ENCODE data around the gene LIPA. TPM values are rescaled to one million over a fixed set of nuclear protein-coding genes. Genes with fewer than 3 reads are reported as not detected.
"Not testable (repeated sequence)": the region's sequence is repeated elsewhere in the genome, so short reads cannot be mapped to it uniquely, and the experiment has no call there.

Gene LIPA
- total RNA-seq, 1 experiment from 2014 or later, result 45.2 TPM

DNA sequence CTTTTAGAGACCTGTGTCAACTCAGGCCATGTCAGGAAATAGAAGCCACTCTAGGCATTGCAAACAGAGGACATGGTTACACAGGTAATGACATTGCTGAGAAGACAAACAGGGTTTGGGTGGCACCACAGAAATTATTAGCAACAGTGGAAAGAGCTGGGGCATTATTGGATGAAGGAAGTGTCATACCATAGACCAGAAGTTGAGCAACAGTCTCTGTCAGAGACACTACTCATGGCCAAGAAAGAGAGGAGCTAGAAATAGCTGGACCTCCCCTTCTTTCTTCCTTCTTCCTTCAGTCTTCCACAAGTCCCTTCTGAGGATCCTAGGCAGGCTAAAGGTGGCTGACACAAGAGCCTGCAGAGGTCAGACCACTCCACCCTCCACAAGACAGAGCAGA lies 4.2 kb upstream of the LIPA start:
- intact Hi-C loops (cut with micrococcal nuclease; ENCODE audit: unreplicated experiment), result no loop called here
- Histone ChIP-seq H3K4me1 (replicated peaks; ENCODE audit: insufficient read depth) (peaks cover 10% of the 10 kb centered on the region), H3K27ac (no peak overlapping the region), H4K20me1 (ENCODE audit: insufficient read depth) (no peaks in the 10 kb centered on the region), H3K9me2 (ENCODE audit: insufficient read depth) (no peaks in the 10 kb centered on the region), H2AFZ (no peak overlapping the region), H3K36me3 (ENCODE audit: low read depth) (no peaks in the 10 kb centered on the region), H3K9me3 (ENCODE audit: insufficient read depth, low read depth) (no peaks in the 10 kb centered on the region), H3K4me3 (no peak overlapping the region), H3K27me3 (ENCODE audit: insufficient read depth, low read depth) (no peaks in the 10 kb centered on the region), H3K79me2 (ENCODE audit: low read depth) (peaks cover 7% of the 10 kb centered on the region), H3K4me2 (no peak overlapping the region), H3F3A (ENCODE audit: insufficient read depth, low read depth) (peaks cover 2% of the 10 kb centered on the region; the same call in 1 of the 2 replicates)
- DNase-seq, result no peak
- BruUV-seq (replicated peaks), result no TSS peak
- POLR2A ChIA-PET (ENCODE audit: unreplicated experiment), result interaction anchor here (0.7 kb wide), 1 partner anchor 19 kb away, joined by 7 read pairs; no protein-coding TSS in a partner anchor
- CTCF ChIA-PET, result no interaction called here
- TF ChIP-seq, protein P1, sequence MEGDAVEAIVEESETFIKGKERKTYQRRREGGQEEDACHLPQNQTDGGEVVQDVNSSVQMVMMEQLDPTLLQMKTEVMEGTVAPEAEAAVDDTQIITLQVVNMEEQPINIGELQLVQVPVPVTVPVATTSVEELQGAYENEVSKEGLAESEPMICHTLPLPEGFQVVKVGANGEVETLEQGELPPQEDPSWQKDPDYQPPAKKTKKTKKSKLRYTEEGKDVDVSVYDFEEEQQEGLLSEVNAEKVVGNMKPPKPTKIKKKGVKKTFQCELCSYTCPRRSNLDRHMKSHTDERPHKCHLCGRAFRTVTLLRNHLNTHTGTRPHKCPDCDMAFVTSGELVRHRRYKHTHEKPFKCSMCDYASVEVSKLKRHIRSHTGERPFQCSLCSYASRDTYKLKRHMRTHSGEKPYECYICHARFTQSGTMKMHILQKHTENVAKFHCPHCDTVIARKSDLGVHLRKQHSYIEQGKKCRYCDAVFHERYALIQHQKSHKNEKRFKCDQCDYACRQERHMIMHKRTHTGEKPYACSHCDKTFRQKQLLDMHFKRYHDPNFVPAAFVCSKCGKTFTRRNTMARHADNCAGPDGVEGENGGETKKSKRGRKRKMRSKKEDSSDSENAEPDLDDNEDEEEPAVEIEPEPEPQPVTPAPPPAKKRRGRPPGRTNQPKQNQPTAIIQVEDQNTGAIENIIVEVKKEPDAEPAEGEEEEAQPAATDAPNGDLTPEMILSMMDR (conservative IDR thresholded peaks at IDR 0.05), result no peak
- TF ChIP-seq EZH2 (IDR thresholded peaks at IDR 0.05; ENCODE audit: low read depth), result no peak

DNA sequence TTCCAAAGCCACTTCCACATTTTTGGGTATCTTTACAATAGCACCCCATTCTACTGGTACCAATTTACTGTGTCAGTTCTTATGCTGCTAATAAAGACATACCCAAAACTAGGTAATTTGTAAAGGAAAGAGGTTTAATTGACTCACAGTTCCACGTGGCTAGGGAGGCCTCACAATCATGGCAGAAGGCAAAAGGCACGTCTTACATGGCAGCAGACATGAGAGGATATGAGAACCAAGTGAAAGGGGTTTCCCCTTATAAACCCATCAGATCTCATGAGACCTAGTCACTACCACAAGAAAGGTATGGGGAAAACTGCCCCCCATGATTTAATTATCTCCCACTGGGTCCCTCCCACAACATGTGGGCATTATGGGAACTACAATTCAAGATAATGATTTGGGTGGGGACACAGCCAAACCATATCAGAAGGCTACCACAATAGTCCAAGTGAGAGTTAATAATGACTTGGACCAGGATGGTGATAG lies 3.6 kb upstream of the LIPA start:
- H3K4me3 ChIP-seq; BruUV-seq (replicated peaks); H3K9me3 ChIP-seq (ENCODE audit: insufficient read depth, low read depth); H3K27ac ChIP-seq; H3F3A ChIP-seq (ENCODE audit: insufficient read depth, low read depth); H3K9me2 ChIP-seq (ENCODE audit: insufficient read depth); H3K27me3 ChIP-seq (ENCODE audit: insufficient read depth, low read depth); H4K20me1 ChIP-seq (ENCODE audit: insufficient read depth); POLR2A ChIA-PET (ENCODE audit: unreplicated experiment); H3K4me2 ChIP-seq; H3K36me3 ChIP-seq (ENCODE audit: low read depth); CTCF ChIA-PET; DNase-seq; intact Hi-C loops (cut with micrococcal nuclease; ENCODE audit: unreplicated experiment); H2AFZ ChIP-seq: not testable (repeated sequence)
- Histone ChIP-seq H3K79me2 (ENCODE audit: low read depth) (peaks cover 14% of the 10 kb centered on the region), H3K4me1 (replicated peaks; ENCODE audit: insufficient read depth) (peaks cover 10% of the 10 kb centered on the region; the same call in 1 of the 2 replicates)

DNA sequence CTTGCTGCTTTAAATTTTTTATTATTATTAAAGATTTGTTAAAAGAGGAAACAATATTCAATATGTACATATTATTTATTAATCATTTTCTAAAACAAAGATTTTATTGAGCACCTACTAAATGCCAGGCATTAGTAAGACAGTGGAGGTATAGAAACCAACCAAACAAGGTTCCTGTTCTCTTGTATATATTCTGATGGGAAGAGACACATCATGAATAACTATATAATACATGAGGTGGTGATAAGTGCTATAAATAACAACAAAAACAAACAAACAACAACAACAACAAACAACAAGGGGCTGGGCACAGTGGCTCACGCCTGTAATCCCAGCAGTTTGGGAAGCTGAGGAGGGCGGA lies 630 bp upstream of the LIPA start:
- POLR2A ChIA-PET (ENCODE audit: unreplicated experiment), result interaction anchor here (0.7 kb wide), 1 partner anchor 180 kb away, joined by 8 read pairs; no protein-coding TSS in a partner anchor
- no peak overlapping the region; the same call in 1 of the 2 replicates for H3K4me3 ChIP-seq
- no peaks in the 10 kb centered on the region for H3K36me3 ChIP-seq (ENCODE audit: low read depth)

More for the DNA sequence above, 630 bp upstream of the LIPA start:
- Histone ChIP-seq H3K27ac (no peak overlapping the region), H4K20me1 (ENCODE audit: insufficient read depth) (no peaks in the 10 kb centered on the region), H3F3A (ENCODE audit: insufficient read depth, low read depth) (no peaks in the 10 kb centered on the region), H3K27me3 (ENCODE audit: insufficient read depth, low read depth) (no peaks in the 10 kb centered on the region), H3K4me1 (replicated peaks; ENCODE audit: insufficient read depth) (peaks cover 10% of the 10 kb centered on the region; the same call in 1 of the 2 replicates), H2AFZ (no peak overlapping the region), H3K4me2 (peak overlapping the region; percentile 92), H3K79me2 (ENCODE audit: low read depth) (peaks cover 19% of the 10 kb centered on the region), H3K9me3 (ENCODE audit: insufficient read depth, low read depth) (no peaks in the 10 kb centered on the region), H3K9me2 (ENCODE audit: insufficient read depth) (no peaks in the 10 kb centered on the region)
- no peak for DNase-seq
- TF ChIP-seq, protein P1 (conservative IDR thresholded peaks at IDR 0.05), result no peak
- intact Hi-C loops (cut with micrococcal nuclease; ENCODE audit: unreplicated experiment), result no loop called here
- no TSS peak for BruUV-seq (replicated peaks)
- CTCF ChIA-PET, result interaction anchor here (0.6 to 0.7 kb wide), 2 partner anchors 300 to 669 kb away, joined by 3 to 8 read pairs; no protein-coding TSS in a partner anchor
